NT2/D1 (cell line): ENCODE results near the gene ADGRD2.

Experiments
- YY1 ChIP-seq: IDR thresholded peaks from 2 replicates; pipeline ENCODE4 v1.6.1; 2011; ENCODE audit not compliant: insufficient read length, insufficient read depth
- ZNF274 ChIP-seq: IDR thresholded peaks from 2 replicates; pipeline ENCODE4 v1.6.1; 2011; ENCODE audit warnings: mild to moderate bottlenecking, low read depth, low read length

DNA sequence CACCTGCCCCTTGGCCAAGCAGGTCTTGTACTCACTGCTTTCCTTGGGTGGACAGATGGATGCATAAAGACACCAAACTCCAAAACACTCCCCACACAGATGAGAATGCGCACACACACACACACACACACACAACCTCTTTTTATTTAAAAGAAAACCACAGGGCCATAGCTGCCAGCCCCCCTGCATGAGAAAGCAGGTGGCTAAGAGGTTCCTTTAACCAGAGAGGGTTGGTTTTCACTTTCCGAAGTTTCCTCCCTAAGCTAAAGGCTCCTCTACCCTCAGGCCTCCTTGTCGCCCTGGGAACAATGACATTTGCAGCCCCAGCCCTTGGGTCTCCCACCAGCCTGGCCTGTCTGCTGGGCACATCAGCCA, 45.8 kb downstream of the ADGRD2 start:
- TF ChIP-seq ZNF274 (no peak), YY1 (no peak)
